ENCODE measurements around the gene UBA6.

UBA6 gene

DNA sequence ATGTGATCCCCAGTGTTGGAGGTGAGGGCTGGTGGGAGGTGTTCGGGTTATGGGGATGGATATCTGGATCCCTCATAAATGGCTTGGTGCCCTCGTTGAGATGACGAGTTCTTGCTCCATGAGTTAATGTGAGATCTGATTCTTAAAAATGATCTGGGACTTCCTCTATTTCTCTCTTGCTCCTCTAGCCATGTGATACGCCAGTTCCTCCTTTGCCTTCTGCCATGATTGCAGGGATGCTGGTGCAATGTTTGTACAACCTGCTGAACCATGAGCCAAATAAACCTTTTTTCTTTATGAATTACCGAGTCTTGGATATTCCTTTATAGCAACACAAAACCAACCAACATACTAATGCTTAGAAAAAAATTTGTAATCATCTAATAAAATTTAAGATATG lies 85.8 kb downstream of the UBA6 start:
- no peak for DNase-seq
- no peak overlapping the region for H3K4me3 ChIP-seq (ENCODE audit: low read depth in 1 of 2, low read length in 2 of 2)
- no peak overlapping the region for H3K9ac ChIP-seq (ENCODE audit: low read depth, low read length)
- no peak for ATAC-seq (ENCODE audit: insufficient read depth, low read depth)
- H3K27me3 ChIP-seq (ENCODE audit: insufficient read depth, low read length, poor library complexity): no peaks in the 10 kb centered on the region
- H3K4me1 ChIP-seq (ENCODE audit: insufficient read depth, low read length): no peaks in the 10 kb centered on the region
- no peak overlapping the region for H3K4me2 ChIP-seq (ENCODE audit: insufficient read depth, low read length)
- no peak overlapping the region for H3K27ac ChIP-seq (ENCODE audit: low read length)
- H3K36me3 ChIP-seq (ENCODE audit: insufficient read depth, low read length): peaks cover 57% of the 10 kb centered on the region
- H3K9me3 ChIP-seq (ENCODE audit: insufficient read depth, low read length, severe bottlenecking): peaks cover 4% of the 10 kb centered on the region
- no peak overlapping the region for H2AFZ ChIP-seq (ENCODE audit: low read depth, low read length)
- no peaks in the 10 kb centered on the region for H4K20me1 ChIP-seq (ENCODE audit: insufficient read depth, low read length)
- H3K79me2 ChIP-seq (ENCODE audit: insufficient read depth, low read length): no peaks in the 10 kb centered on the region
- no peak for TF ChIP-seq EZH2 (IDR thresholded peaks at IDR 0.05; ENCODE audit: borderline replicate concordance, low read depth, low read length, severe bottlenecking)
- TF ChIP-seq, protein P1, sequence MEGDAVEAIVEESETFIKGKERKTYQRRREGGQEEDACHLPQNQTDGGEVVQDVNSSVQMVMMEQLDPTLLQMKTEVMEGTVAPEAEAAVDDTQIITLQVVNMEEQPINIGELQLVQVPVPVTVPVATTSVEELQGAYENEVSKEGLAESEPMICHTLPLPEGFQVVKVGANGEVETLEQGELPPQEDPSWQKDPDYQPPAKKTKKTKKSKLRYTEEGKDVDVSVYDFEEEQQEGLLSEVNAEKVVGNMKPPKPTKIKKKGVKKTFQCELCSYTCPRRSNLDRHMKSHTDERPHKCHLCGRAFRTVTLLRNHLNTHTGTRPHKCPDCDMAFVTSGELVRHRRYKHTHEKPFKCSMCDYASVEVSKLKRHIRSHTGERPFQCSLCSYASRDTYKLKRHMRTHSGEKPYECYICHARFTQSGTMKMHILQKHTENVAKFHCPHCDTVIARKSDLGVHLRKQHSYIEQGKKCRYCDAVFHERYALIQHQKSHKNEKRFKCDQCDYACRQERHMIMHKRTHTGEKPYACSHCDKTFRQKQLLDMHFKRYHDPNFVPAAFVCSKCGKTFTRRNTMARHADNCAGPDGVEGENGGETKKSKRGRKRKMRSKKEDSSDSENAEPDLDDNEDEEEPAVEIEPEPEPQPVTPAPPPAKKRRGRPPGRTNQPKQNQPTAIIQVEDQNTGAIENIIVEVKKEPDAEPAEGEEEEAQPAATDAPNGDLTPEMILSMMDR (IDR thresholded peaks at IDR 0.05; ENCODE audit: borderline replicate concordance, extremely low read depth, low read length, poor library complexity, severe bottlenecking): no peak

DNA sequence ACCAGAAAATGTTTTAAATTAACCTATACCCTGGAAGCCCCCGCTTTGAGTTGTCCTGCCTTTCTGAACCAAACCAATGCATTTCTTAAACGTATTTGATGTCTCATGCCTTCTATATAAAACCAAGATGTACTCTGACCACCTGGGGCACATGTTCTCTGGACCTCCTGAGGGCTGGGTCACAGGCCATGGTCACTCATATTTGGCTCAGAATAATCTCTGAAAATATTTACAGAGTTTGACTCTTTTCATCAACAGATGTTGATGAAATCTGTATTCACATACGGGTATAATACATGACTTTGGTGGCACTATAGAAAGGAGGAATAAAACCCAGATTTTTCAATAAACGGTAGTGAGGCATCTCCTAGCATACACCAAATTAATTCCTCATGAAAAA lies 86.8 kb downstream of the UBA6 start:
- H3K4me3 ChIP-seq (ENCODE audit: low read depth in 1 of 2, low read length in 2 of 2): no peak overlapping the region
- DNase-seq (no peak), ATAC-seq (ENCODE audit: insufficient read depth, low read depth) (no peak)
- H3K4me2 ChIP-seq (ENCODE audit: insufficient read depth, low read length): no peak overlapping the region
- H4K20me1 ChIP-seq (ENCODE audit: insufficient read depth, low read length): no peaks in the 10 kb centered on the region
- peaks cover 51% of the 10 kb centered on the region for H3K36me3 ChIP-seq (ENCODE audit: insufficient read depth, low read length)
- TF ChIP-seq EZH2 (IDR thresholded peaks at IDR 0.05; ENCODE audit: borderline replicate concordance, low read depth, low read length, severe bottlenecking): no peak
- TF ChIP-seq, protein P1 (IDR thresholded peaks at IDR 0.05; ENCODE audit: borderline replicate concordance, extremely low read depth, low read length, poor library complexity, severe bottlenecking): no peak
- no peak overlapping the region for H2AFZ ChIP-seq (ENCODE audit: low read depth, low read length)
- H3K79me2 ChIP-seq (ENCODE audit: insufficient read depth, low read length): no peaks in the 10 kb centered on the region
- no peaks in the 10 kb centered on the region for H3K4me1 ChIP-seq (ENCODE audit: insufficient read depth, low read length)
- no peak overlapping the region for H3K9ac ChIP-seq (ENCODE audit: low read depth, low read length)
- H3K27me3 ChIP-seq (ENCODE audit: insufficient read depth, low read length, poor library complexity): no peaks in the 10 kb centered on the region
- peaks cover 7% of the 10 kb centered on the region for H3K9me3 ChIP-seq (ENCODE audit: insufficient read depth, low read length, severe bottlenecking)
- H3K27ac ChIP-seq (ENCODE audit: low read length): no peak overlapping the region

DNA sequence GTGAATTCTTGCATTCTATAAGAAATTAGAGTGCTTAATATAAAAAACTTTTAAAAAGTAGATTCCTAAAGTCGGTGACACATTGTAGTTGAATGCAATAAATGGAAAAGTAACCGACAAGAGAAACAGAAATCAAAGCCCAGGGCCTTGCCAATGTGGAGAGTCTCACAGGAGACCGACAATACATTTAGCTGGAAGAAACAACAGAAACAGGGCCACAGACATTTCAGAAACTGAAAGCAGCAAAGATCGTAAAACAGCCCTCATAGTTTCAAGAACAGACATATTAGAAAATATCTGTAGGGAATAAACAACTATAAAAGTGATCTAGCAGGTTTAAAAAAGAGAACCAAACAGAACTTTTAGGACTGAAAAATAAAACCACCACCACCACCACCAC lies 92.9 kb downstream of the UBA6 start:
- H3K4me2 ChIP-seq (ENCODE audit: insufficient read depth, low read length): no peak overlapping the region
- H3K9me3 ChIP-seq (ENCODE audit: insufficient read depth, low read length, severe bottlenecking): peaks cover 7% of the 10 kb centered on the region
- H3K36me3 ChIP-seq (ENCODE audit: insufficient read depth, low read length): peaks cover 4% of the 10 kb centered on the region; the same call in 1 of the 2 replicates
- H3K27ac ChIP-seq (ENCODE audit: low read length): no peak overlapping the region
- no peaks in the 10 kb centered on the region for H3K79me2 ChIP-seq (ENCODE audit: insufficient read depth, low read length)
- no peak for ATAC-seq (ENCODE audit: insufficient read depth, low read depth)
- H3K4me3 ChIP-seq (ENCODE audit: low read depth in 1 of 2, low read length in 2 of 2): no peak overlapping the region
- H2AFZ ChIP-seq (ENCODE audit: low read depth, low read length): no peak overlapping the region
- no peaks in the 10 kb centered on the region for H3K27me3 ChIP-seq (ENCODE audit: insufficient read depth, low read length, poor library complexity)
- TF ChIP-seq, protein P1 (IDR thresholded peaks at IDR 0.05; ENCODE audit: borderline replicate concordance, extremely low read depth, low read length, poor library complexity, severe bottlenecking): no peak
- no peak for TF ChIP-seq EZH2 (IDR thresholded peaks at IDR 0.05; ENCODE audit: borderline replicate concordance, low read depth, low read length, severe bottlenecking)
- H3K9ac ChIP-seq (ENCODE audit: low read depth, low read length): no peak overlapping the region
- no peaks in the 10 kb centered on the region for H4K20me1 ChIP-seq (ENCODE audit: insufficient read depth, low read length)
- DNase-seq: no peak
- H3K4me1 ChIP-seq (ENCODE audit: insufficient read depth, low read length): no peaks in the 10 kb centered on the region

DNA sequence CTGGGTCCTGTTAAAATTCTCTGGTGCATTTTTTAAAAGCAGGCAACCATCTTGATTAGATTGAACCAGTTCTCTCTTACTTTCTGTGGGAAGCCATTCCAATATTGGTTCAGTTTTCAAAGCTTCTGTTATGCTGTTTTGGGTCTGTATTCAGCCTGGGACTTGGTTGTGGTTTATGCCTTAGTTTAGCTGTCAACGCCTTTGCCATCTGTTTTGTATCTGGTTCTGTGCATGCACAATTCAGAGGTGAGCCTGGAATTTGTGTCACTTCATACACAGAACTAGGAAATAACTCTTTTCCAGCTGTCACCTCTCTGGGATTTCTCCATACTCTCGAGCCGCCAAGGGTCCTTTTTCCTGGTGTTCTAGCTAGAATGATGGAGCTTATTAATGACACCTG lies 96.2 kb downstream of the UBA6 start:
- no peak overlapping the region for H3K4me3 ChIP-seq (ENCODE audit: low read depth in 1 of 2, low read length in 2 of 2)
- no peak for TF ChIP-seq EZH2 (IDR thresholded peaks at IDR 0.05; ENCODE audit: borderline replicate concordance, low read depth, low read length, severe bottlenecking)
- TF ChIP-seq, protein P1 (IDR thresholded peaks at IDR 0.05; ENCODE audit: borderline replicate concordance, extremely low read depth, low read length, poor library complexity, severe bottlenecking): no peak
- no peak for ATAC-seq (ENCODE audit: insufficient read depth, low read depth)
- no peaks in the 10 kb centered on the region for H3K79me2 ChIP-seq (ENCODE audit: insufficient read depth, low read length)
- H4K20me1 ChIP-seq (ENCODE audit: insufficient read depth, low read length): no peaks in the 10 kb centered on the region
- no peaks in the 10 kb centered on the region for H3K9me3 ChIP-seq (ENCODE audit: insufficient read depth, low read length, severe bottlenecking)
- H3K27me3 ChIP-seq (ENCODE audit: insufficient read depth, low read length, poor library complexity): no peaks in the 10 kb centered on the region
- no peak overlapping the region for H2AFZ ChIP-seq (ENCODE audit: low read depth, low read length)
- DNase-seq: no peak
- no peak overlapping the region for H3K4me2 ChIP-seq (ENCODE audit: insufficient read depth, low read length)
- H3K9ac ChIP-seq (ENCODE audit: low read depth, low read length): no peak overlapping the region
- no peaks in the 10 kb centered on the region for H3K4me1 ChIP-seq (ENCODE audit: insufficient read depth, low read length)
- H3K36me3 ChIP-seq (ENCODE audit: insufficient read depth, low read length): no peaks in the 10 kb centered on the region; the same call in 1 of the 2 replicates
- no peak overlapping the region for H3K27ac ChIP-seq (ENCODE audit: low read length)
